PC-9 (cell line): ENCODE data around the gene SHE. TPM values are rescaled to one million over a fixed set of nuclear protein-coding genes. Genes with fewer than 3 reads are reported as not detected.

Experiments
- BruUV-seq: library from RNA; stranded (reverse); fragments of 400-500 nt; replicated peaks from 2 replicates; lab custom pipeline; 2021; lab: Mats Ljungman, UMichigan
- CTCF ChIA-PET: fragments of 300-600 bp; sonication (Branson Sonifier 250); formaldehyde crosslinking; loops from one replicate; lab custom pipeline; 2022; ENCODE audit warnings: antibody characterized with exemption; lab: Charles Lee
- POLR2A ChIA-PET: fragments of 300-600 bp; sonication (Branson Sonifier 250); formaldehyde crosslinking; loops from one replicate; lab custom pipeline; 2022; ENCODE audit warnings: antibody characterized with exemption; ENCODE audit not compliant: unreplicated experiment; lab: Charles Lee
- DNase-seq, 2 experiments: peaks; one replicate each; pipeline versions ENCODE4 v3.0.0 to v3.0.0-alpha.2; 2015 to 2022; ENCODE audit warnings: mixed read lengths in 1 of 2
- H2AFZ ChIP-seq: fragments of 200-600 bp; sonication (generic); 2 replicates; pipeline ENCODE4 v1.8.1; 2017; ENCODE audit warnings: antibody characterized with exemption
- H3F3A ChIP-seq: fragments of 200-600 bp; sonication (generic); 2 replicates; pipeline ENCODE4 v1.8.1; 2017; ENCODE audit warnings: antibody characterized with exemption, mild to moderate bottlenecking, low read depth; ENCODE audit not compliant: insufficient read depth
- H3K27ac ChIP-seq: fragments of 200-600 bp; sonication (generic); 2 replicates; pipeline ENCODE4 v1.6.1; 2016; ENCODE audit warnings: mixed run types
- H3K27me3 ChIP-seq: fragments of 200-600 bp; sonication (generic); 2 replicates; pipeline ENCODE4 v1.6.1; 2016; ENCODE audit warnings: low read depth, mixed run types; ENCODE audit not compliant: insufficient read depth
- H3K36me3 ChIP-seq: fragments of 200-600 bp; sonication (generic); 2 replicates; pipeline ENCODE4 v1.6.1; 2016; ENCODE audit warnings: low read depth, mixed run types
- H3K4me1 ChIP-seq: fragments of 200-600 bp; sonication (generic); replicated peaks from 2 replicates; pipeline ENCODE4 v1.6.1; 2016; ENCODE audit warnings: mixed run types; ENCODE audit not compliant: insufficient read depth
- H3K4me2 ChIP-seq: fragments of 200-600 bp; sonication (generic); 2 replicates; pipeline ENCODE4 v1.6.1; 2017; ENCODE audit warnings: mixed run types
- H3K4me3 ChIP-seq: fragments of 200-600 bp; sonication (generic); 2 replicates; pipeline ENCODE4 v1.6.1; 2016; ENCODE audit warnings: mixed run types
- H3K79me2 ChIP-seq: fragments of 200-600 bp; sonication (generic); 2 replicates; pipeline ENCODE4 v1.6.1; 2017; ENCODE audit warnings: low read depth, mixed run types
- H3K9me2 ChIP-seq: fragments of 200-600 bp; sonication (generic); 2 replicates; pipeline ENCODE4 v1.8.1; 2017; ENCODE audit warnings: mild to moderate bottlenecking; ENCODE audit not compliant: insufficient read depth
- H3K9me3 ChIP-seq: fragments of 200-600 bp; sonication (generic); 2 replicates; pipeline ENCODE4 v1.8.1; 2016; ENCODE audit warnings: low read depth; ENCODE audit not compliant: insufficient read depth
- H4K20me1 ChIP-seq: fragments of 200-600 bp; sonication (generic); 2 replicates; pipeline ENCODE4 v1.8.1; 2017; ENCODE audit not compliant: insufficient read depth
- EZH2 ChIP-seq: fragments of 200-600 bp; sonication (generic); IDR thresholded peaks from 2 replicates; pipeline ENCODE4 v1.8.0; 2017; ENCODE audit warnings: antibody characterized with exemption, low read depth
- intact Hi-C: fragments of 100-400 bp; cut with micrococcal nuclease; formaldehyde crosslinking; loops from one replicate; pipeline ENCODE4 v1.10.0; 2022; ENCODE audit not compliant: unreplicated experiment
- total RNA-seq: library from RNA; stranded (reverse); gene quantifications from 2 replicates; pipeline ENCODE4 v1.2.3, GENCODE V29; 2021
- TF ChIP-seq, protein P1 (sequence below): fragments of 200-600 bp; sonication (generic); conservative IDR thresholded peaks from 2 replicates; pipeline ENCODE4 v1.6.1; 2017; ENCODE audit warnings: mixed run types, antibody characterized with exemption, mild to moderate bottlenecking, moderate library complexity

The SHE gene
- total RNA-seq, 1 experiment from 2014 or later = not detected

- Histone ChIP-seq H3K9me2 (no peaks in the 10 kb centered on the region), H3K36me3 (no peaks in the 10 kb centered on the region), H3K27me3 (no peaks in the 10 kb centered on the region), H3K79me2 (no peaks in the 10 kb centered on the region), H3K4me1 (peaks cover 14% of the 10 kb centered on the region), H2AFZ (no peak overlapping the region), H3K27ac (no peak overlapping the region), H3K9me3 (no peaks in the 10 kb centered on the region), H3F3A (no peaks in the 10 kb centered on the region), H3K4me2 (no peak overlapping the region), H4K20me1 (no peaks in the 10 kb centered on the region), H3K4me3 (no peak overlapping the region)
- DNase-seq = no peak
- TF ChIP-seq, protein P1, sequence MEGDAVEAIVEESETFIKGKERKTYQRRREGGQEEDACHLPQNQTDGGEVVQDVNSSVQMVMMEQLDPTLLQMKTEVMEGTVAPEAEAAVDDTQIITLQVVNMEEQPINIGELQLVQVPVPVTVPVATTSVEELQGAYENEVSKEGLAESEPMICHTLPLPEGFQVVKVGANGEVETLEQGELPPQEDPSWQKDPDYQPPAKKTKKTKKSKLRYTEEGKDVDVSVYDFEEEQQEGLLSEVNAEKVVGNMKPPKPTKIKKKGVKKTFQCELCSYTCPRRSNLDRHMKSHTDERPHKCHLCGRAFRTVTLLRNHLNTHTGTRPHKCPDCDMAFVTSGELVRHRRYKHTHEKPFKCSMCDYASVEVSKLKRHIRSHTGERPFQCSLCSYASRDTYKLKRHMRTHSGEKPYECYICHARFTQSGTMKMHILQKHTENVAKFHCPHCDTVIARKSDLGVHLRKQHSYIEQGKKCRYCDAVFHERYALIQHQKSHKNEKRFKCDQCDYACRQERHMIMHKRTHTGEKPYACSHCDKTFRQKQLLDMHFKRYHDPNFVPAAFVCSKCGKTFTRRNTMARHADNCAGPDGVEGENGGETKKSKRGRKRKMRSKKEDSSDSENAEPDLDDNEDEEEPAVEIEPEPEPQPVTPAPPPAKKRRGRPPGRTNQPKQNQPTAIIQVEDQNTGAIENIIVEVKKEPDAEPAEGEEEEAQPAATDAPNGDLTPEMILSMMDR = no peak
- no peak for TF ChIP-seq EZH2
- intact Hi-C loops = no loop called here
- POLR2A ChIA-PET = interaction anchor here (0.6 kb wide), 1 partner anchor 40 kb away, joined by 12 read pairs; no protein-coding TSS in a partner anchor
- CTCF ChIA-PET = no interaction called here
- BruUV-seq = no TSS peak
Measured at GRCh38 chr1:154466921-154467417, 35.2 kb downstream of the SHE start.

- no peak overlapping the region for H3K27ac ChIP-seq
- no peaks in the 10 kb centered on the region for H3K27me3 ChIP-seq
- BruUV-seq = no TSS peak
- H2AFZ ChIP-seq = no peak overlapping the region
- H3F3A ChIP-seq = no peaks in the 10 kb centered on the region
- peaks cover 14% of the 10 kb centered on the region for H3K4me1 ChIP-seq
- ChIA-PET CTCF (no interaction called here), POLR2A (interaction anchor here (0.5 kb wide), 1 partner anchor 78 kb away, joined by 5 read pairs; no protein-coding TSS in a partner anchor)
- no peaks in the 10 kb centered on the region for H4K20me1 ChIP-seq
- H3K4me2 ChIP-seq = no peak overlapping the region
- no peak for DNase-seq
- H3K4me3 ChIP-seq = no peak overlapping the region
- no peaks in the 10 kb centered on the region for H3K9me2 ChIP-seq
- H3K36me3 ChIP-seq = no peaks in the 10 kb centered on the region
- no peaks in the 10 kb centered on the region for H3K9me3 ChIP-seq
- no peaks in the 10 kb centered on the region for H3K79me2 ChIP-seq
- intact Hi-C loops = no loop called here
- TF ChIP-seq, protein P1 = no peak
- TF ChIP-seq EZH2 = no peak
Measured at GRCh38 chr1:154466206-154466605, 36.0 kb downstream of the SHE start.

GRCh38 chr1:154465621-154466195 lies 36.5 kb downstream of the SHE start:
- CTCF ChIA-PET = no interaction called here
- H2AFZ ChIP-seq = no peak overlapping the region

More at GRCh38 chr1:154465621-154466195, 36.5 kb downstream of the SHE start:
- TF ChIP-seq, protein P1 = no peak
- TF ChIP-seq EZH2 = no peak
- Histone ChIP-seq H4K20me1 (no peaks in the 10 kb centered on the region), H3K27me3 (no peaks in the 10 kb centered on the region), H3K27ac (no peak overlapping the region), H3K4me1 (peaks cover 14% of the 10 kb centered on the region), H3K9me2 (no peaks in the 10 kb centered on the region), H3K79me2 (no peaks in the 10 kb centered on the region), H3K4me2 (no peak overlapping the region), H3F3A (no peaks in the 10 kb centered on the region), H3K9me3 (no peaks in the 10 kb centered on the region), H3K36me3 (no peaks in the 10 kb centered on the region), H3K4me3 (no peak overlapping the region)
- DNase-seq = no peak
- intact Hi-C loops = no loop called here
- POLR2A ChIA-PET = no interaction called here
- BruUV-seq = no TSS peak
